GM18526 (cell line): ENCODE measurements around the gene GLRX2.

Experiments used
- POLR2A ChIP-seq: IDR thresholded peaks from 3 replicates; pipeline ENCODE4 v1.6.1; 2011; ENCODE audit not compliant: insufficient read length; ENCODE audit errors: extremely low read depth

The GLRX2 gene

DNA sequence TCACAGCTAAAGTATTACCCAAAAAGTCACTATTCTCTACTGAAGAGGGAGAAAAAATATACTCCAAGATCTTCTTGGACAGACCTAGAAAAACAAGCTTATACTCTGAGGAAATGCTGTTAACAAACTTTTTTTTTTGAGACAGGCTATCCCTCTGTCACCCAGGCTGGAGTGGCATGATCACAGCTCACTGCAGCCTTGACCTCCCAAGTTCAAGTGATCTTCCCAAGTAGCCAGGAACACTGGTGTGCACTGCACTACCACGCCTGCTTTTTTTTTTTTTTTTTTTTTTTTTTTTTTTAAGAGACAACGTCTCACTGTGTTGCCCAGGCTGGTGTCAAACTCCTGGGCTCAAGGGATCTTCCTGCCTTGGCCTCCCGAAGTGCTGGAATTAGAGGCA lies 17.3 kb downstream of the GLRX2 start:
- no peak for TF ChIP-seq POLR2A

- no peak for TF ChIP-seq POLR2A
Observed at GRCh38 chr1:193086342-193086741, 18.9 kb downstream of the GLRX2 start.

DNA sequence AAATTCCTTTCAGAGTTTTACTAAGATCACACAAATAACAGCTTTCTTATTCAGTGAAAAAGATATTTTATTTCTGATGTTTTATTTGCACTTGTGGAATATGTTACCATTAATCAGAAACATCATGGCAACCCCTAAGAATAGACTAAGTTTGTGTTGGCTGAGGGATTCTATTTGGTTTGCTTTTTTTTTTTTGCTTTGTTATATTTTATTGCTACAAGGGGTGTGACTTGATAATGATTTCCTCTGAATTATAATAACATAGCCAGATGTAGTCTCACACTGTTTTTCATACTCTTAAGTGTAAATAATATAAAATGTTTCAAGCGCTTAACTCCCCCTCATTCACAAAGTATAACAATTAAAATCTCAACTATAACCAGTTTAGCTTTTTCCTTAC lies 20.0 kb downstream of the GLRX2 start:
- no peak for TF ChIP-seq POLR2A

GRCh38 chr1:193083365-193084088 lies 21.7 kb downstream of the GLRX2 start:
- TF ChIP-seq POLR2A: no peak

DNA sequence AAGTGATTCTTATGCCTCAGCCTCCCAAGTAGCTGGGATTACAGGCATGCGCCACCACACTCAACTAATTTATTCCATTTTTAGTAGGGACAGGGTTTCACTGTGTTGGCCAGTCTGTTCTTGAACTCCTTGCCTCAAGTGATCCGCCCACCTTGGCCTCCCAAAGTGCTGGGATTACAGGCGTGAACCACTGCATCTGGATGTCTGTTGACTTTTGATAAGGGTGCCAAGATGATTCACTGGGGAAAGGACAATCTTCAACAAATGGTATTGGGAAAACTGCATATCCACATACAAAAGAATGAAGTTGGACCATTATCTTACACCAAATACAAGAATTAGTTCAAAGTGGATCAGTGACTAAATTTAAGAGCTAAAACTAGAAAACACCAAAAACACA lies 26.0 kb downstream of the GLRX2 start:
- no peak for TF ChIP-seq POLR2A

DNA sequence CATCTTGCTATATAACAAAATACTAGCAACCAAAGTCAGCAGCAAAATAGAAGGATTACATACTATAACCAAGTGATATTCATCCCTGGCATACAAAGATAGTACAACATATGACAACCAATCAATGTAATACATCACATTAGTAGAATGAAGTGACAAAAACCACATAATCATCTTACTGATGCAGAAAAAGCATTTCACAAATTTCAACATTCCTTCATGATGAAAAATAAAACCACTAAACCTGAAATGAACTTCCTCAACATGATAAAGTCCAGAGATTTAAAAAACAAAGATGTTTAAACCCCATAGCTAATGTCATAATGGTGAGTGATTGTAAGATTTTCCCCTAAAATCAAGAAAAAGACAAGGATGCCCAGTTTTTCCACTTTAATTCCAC lies 27.2 kb downstream of the GLRX2 start:
- TF ChIP-seq POLR2A: no peak

- TF ChIP-seq POLR2A: no peak
Observed at GRCh38 chr1:193070942-193071341, 34.3 kb downstream of the GLRX2 start.

DNA sequence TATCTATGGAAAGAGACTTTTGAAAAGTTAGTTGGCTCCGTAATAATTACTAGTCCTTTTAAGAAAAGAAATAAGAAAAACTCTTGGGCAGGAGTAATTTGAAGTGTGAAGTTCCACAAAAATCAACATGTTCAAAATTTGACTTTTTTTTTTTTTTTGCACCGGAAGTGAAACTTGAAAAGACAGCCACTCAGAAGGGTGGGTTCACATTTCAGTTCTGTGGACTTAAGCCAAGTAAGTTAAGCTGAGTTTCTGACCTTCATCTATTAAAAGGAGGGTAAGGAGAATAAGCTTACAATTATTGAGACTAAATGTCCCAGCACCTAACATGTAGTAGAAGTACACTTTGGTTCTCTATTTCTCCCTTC lies 34.8 kb downstream of the GLRX2 start:
- no peak for TF ChIP-seq POLR2A

DNA sequence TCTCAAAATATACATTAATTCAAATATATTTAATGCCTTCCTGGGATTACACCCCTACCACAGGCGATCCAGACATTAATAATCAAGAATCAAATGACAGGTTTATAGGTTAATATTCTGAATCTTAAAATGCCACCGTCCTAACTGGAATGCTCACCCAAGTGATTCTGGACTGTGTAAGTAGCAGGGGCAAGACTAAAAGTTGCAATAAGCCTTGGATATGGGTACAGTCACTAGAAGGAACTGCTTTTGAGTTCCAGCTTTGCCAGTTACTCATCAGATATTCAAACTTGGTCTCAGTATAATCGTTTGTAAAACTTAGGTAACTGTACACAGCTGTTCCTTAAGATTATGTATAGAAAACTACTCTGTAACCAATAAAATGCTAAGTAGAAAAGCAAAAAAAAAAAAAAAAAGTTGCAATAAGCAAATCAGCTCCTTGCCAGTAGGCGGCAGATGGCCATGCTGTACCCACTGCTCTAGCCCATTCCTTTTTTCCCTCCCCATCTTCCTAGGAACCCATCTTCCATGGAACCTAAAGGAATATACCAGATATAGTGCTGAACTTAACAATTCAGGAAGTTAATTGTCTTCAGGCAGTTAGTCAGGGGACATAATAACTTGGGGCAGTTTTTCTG lies 35.3 kb downstream of the GLRX2 start:
- no peak for TF ChIP-seq POLR2A

DNA sequence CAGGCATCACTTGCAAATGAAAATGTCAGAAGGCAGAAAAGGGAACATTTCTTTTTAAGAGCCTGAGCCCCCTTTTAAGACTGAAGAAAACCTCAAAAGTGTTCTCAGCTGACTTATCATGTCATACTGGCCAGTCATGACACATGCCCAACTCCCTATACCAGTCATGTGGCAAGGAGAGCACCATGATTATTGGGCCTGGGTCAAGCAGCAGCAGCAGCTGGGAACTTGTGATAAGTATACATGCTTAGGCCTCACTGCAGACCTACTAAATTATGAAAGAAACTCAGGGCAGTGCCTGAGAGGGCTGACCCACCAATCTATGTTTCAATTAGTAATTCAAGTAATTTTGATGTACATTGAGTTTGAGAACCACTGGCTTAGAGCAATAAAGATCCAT lies 37.2 kb downstream of the GLRX2 start:
- TF ChIP-seq POLR2A: no peak

DNA sequence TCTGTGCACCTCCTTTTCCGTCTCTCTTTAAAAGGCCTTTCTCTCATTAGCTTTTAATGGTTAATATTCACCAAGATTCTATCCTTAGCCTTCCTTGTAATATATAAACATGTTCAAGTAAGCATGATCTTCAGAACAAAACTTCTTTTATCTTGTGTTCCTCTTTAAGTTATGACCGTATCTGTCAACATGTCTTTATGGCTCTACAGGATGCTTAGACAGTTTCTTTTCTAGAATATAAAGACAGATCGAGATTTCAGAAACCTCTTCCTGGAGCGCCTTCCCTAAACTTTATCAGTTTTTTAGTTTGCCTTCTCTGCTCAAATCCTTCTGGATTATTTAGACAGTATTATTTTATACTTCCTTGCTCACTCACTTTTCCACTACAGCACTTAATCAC lies 38.6 kb downstream of the GLRX2 start:
- TF ChIP-seq POLR2A: no peak

GRCh38 chr1:193065954-193066353 lies 39.3 kb downstream of the GLRX2 start:
- TF ChIP-seq POLR2A: no peak

- TF ChIP-seq POLR2A: no peak
Observed at GRCh38 chr1:193062698-193063463, 42.3 kb downstream of the GLRX2 start.

DNA sequence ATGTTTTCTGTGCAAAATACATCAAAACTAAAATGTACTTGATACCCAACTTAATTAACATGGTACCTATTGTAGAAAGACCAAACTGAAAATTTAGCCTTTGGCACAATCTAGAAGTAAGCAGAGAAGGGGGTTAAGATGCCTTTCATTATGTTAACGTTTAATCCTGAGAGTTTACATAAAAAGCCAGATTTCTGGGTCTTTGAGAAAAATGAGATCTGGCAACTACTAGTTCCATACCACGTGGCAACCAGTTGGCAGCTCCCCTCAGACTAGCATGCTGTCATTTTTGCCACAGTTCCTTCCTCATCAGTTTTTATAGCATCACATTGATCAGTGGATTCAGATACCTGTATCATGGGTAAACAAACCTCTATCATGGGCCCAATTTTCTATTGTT lies 44.3 kb downstream of the GLRX2 start:
- no peak for TF ChIP-seq POLR2A

DNA sequence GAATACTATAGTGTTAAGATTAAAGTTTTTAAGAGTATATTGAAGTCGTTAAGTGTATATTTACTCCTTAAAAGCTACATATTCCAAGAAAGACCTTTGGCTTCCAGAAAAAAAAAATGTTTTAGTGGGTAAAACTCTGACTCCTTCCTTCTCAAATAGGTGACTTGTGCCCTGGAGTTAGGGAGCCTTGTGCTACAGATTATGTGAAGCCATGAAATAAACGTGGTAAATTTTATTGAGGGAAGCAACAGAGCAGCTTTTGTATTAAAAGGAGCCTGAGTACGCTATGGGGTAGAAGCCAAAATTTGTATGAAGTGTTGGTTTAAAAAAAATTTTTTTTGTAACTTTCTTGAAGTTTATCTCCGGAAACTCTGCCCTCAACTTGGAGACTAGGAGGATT lies 44.8 kb downstream of the GLRX2 start:
- TF ChIP-seq POLR2A: no peak

DNA sequence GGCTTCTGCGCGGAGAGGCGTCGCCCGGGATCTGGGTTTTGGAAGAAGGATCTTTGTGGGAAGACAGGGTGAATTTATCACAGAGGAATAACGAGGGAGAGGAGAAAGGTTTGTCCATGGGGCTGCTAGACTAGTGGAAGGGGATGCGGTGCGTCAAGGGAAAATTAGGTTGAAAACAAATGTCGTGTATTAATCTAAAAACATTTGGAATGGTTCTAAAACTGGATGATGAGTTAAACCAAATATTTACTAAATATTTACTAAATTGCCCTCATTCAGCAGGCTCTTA lies 45.2 kb downstream of the GLRX2 start:
- TF ChIP-seq POLR2A: no peak
